OCI-LY1 (cell line): ENCODE data around the gene ZNF84.

Experiments used
- H2AFZ ChIP-seq: fragments of 200-600 bp; sonication (generic), shearing (Covaris generic); 2 replicates; pipeline ENCODE4 v1.6.0; 2014; ENCODE audit warnings: antibody characterized with exemption, mild to moderate bottlenecking, low read length
- H3F3A ChIP-seq: fragments of 200-600 bp; sonication (generic), shearing (Covaris generic); 2 replicates; pipeline ENCODE4 v1.6.0; 2014; ENCODE audit warnings: mild to moderate bottlenecking, antibody characterized with exemption, low read length, moderate library complexity; ENCODE audit not compliant: insufficient read depth
- H3K27ac ChIP-seq: fragments of 200-600 bp; sonication (generic); 2 replicates; pipeline ENCODE4 v1.5.1; 2014; ENCODE audit warnings: low read length, mixed run types, mild to moderate bottlenecking, low read depth; ENCODE audit not compliant: poor library complexity, severe bottlenecking
- H3K27me3 ChIP-seq: fragments of 200-600 bp; sonication (generic); 2 replicates; pipeline ENCODE4 v1.6.0; 2014; ENCODE audit warnings: antibody characterized with exemption, mild to moderate bottlenecking, low read length, moderate library complexity; ENCODE audit not compliant: insufficient read depth
- H3K36me3 ChIP-seq: fragments of 200-600 bp; sonication (generic); 2 replicates; pipeline ENCODE4 v1.6.1; 2014; ENCODE audit warnings: mild to moderate bottlenecking, antibody characterized with exemption, low read length, moderate library complexity, mixed read lengths; ENCODE audit not compliant: insufficient read depth
- H3K4me1 ChIP-seq: fragments of 200-600 bp; sonication (generic); 2 replicates; pipeline ENCODE4 v1.5.1; 2014; ENCODE audit warnings: mild to moderate bottlenecking, low read length, moderate library complexity; ENCODE audit not compliant: insufficient read depth, severe bottlenecking
- H3K4me2 ChIP-seq: fragments of 200-600 bp; sonication (generic), shearing (Covaris generic); 2 replicates; pipeline ENCODE4 v1.6.1; 2014; ENCODE audit warnings: low read length
- H3K4me3 ChIP-seq: fragments of 200-600 bp; sonication (generic); 2 replicates; pipeline ENCODE4 v1.5.1; 2014; ENCODE audit warnings: low read length, low read depth, mild to moderate bottlenecking, mixed read lengths; ENCODE audit not compliant: poor library complexity, severe bottlenecking
- H3K79me2 ChIP-seq: fragments of 200-600 bp; shearing (Covaris generic); 2 replicates; pipeline ENCODE4 v1.6.1; 2016; ENCODE audit warnings: mixed run types, low read length, mixed read lengths; ENCODE audit not compliant: insufficient read depth
- H3K9ac ChIP-seq: fragments of 200-600 bp; sonication (generic), shearing (Covaris generic); 2 replicates; pipeline ENCODE4 v1.6.1; 2014; ENCODE audit warnings: mild to moderate bottlenecking, low read length, mixed read lengths
- H3K9me2 ChIP-seq: fragments of 200-600 bp; sonication (generic), shearing (Covaris generic); 2 replicates; pipeline ENCODE4 v1.6.1; 2014; ENCODE audit warnings: low read depth, mild to moderate bottlenecking, low read length, mixed read lengths
- H3K9me3 ChIP-seq: fragments of 200-600 bp; shearing (Covaris generic); 2 replicates; pipeline ENCODE4 v1.6.1; 2014; ENCODE audit warnings: low read length, mixed read lengths
- H4K20me1 ChIP-seq: fragments of 200-600 bp; sonication (generic), shearing (Covaris generic); 2 replicates; pipeline ENCODE4 v1.6.0; 2016; ENCODE audit warnings: mild to moderate bottlenecking, low read length; ENCODE audit not compliant: insufficient read depth
- EZH2 ChIP-seq: fragments of 200-600 bp; sonication (generic), shearing (Covaris generic); IDR thresholded peaks from 2 replicates; pipeline ENCODE4 v1.8.0; 2017; ENCODE audit warnings: borderline replicate concordance, mixed run types, mild to moderate bottlenecking, antibody characterized with exemption, low read length, moderate library complexity, mixed read lengths
- TF ChIP-seq, protein P1 (sequence below): fragments of 200-600 bp; sonication (generic), shearing (Covaris generic); IDR thresholded peaks from 2 replicates; pipeline ENCODE4 v1.5.1; 2017; ENCODE audit warnings: mild to moderate bottlenecking, antibody characterized with exemption, low read length, moderate library complexity, mixed read lengths

ZNF84 gene

DNA sequence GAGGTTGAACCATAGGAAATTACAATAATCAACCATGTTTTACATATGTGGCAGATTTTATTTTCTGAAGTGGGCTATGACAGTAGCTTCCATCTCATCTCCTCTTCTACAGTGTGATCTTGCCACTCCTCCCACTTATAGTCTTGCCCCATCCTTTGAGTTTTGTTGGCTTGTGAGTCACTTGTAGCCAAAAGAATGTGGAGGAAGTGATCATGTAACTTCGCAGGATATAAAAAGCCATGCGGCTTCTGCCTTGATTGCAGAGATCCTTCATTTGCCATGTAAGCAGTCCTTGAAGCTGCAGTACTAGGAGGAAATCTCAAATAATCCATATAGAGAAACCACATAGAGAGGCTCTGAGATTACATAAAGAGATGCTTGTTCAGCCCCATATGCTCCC is 13.7 kb upstream of the ZNF84 start:
- Histone ChIP-seq H3K27ac (no peak overlapping the region), H3K9ac (no peak overlapping the region), H3K36me3 (no peaks in the 10 kb centered on the region), H3K4me3 (no peak overlapping the region), H3K4me1 (no peaks in the 10 kb centered on the region), H3K79me2 (no peaks in the 10 kb centered on the region), H3K4me2 (no peak overlapping the region), H3F3A (no peaks in the 10 kb centered on the region), H2AFZ (no peak overlapping the region), H3K9me2 (no peaks in the 10 kb centered on the region), H3K9me3 (peaks cover 15% of the 10 kb centered on the region), H4K20me1 (no peaks in the 10 kb centered on the region), H3K27me3 (no peaks in the 10 kb centered on the region)
- TF ChIP-seq, protein P1, sequence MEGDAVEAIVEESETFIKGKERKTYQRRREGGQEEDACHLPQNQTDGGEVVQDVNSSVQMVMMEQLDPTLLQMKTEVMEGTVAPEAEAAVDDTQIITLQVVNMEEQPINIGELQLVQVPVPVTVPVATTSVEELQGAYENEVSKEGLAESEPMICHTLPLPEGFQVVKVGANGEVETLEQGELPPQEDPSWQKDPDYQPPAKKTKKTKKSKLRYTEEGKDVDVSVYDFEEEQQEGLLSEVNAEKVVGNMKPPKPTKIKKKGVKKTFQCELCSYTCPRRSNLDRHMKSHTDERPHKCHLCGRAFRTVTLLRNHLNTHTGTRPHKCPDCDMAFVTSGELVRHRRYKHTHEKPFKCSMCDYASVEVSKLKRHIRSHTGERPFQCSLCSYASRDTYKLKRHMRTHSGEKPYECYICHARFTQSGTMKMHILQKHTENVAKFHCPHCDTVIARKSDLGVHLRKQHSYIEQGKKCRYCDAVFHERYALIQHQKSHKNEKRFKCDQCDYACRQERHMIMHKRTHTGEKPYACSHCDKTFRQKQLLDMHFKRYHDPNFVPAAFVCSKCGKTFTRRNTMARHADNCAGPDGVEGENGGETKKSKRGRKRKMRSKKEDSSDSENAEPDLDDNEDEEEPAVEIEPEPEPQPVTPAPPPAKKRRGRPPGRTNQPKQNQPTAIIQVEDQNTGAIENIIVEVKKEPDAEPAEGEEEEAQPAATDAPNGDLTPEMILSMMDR: no peak
- no peak for TF ChIP-seq EZH2

DNA sequence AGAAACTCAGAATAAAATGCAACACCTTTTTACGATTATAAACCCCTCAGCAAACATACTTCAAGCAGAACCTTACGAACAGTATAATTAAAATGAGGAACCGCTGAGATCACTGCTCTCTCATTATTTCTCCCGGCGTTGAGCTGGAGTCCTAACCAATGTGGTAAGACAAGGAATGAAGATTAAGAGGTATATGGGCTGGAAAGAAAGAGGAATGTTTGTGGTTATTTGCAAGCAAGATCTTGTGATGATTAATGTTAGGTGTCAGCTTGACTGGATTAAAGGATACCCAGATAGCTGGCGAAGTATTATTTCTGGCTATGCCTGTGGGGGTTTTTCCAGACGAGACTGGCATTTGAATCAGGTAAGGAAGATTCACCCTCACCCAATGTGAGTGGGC is 10.3 kb upstream of the ZNF84 start:
- H3K9me2 ChIP-seq: no peaks in the 10 kb centered on the region
- H3K27me3 ChIP-seq: no peaks in the 10 kb centered on the region
- H4K20me1 ChIP-seq: no peaks in the 10 kb centered on the region
- no peaks in the 10 kb centered on the region for H3K4me1 ChIP-seq
- no peaks in the 10 kb centered on the region for H3K79me2 ChIP-seq
- H2AFZ ChIP-seq: no peak overlapping the region
- no peaks in the 10 kb centered on the region for H3K36me3 ChIP-seq
- H3K9ac ChIP-seq: no peak overlapping the region
- TF ChIP-seq EZH2: no peak
- TF ChIP-seq, protein P1: no peak
- no peaks in the 10 kb centered on the region for H3F3A ChIP-seq
- peaks cover 24% of the 10 kb centered on the region for H3K9me3 ChIP-seq
- no peak overlapping the region for H3K27ac ChIP-seq
- H3K4me3 ChIP-seq: no peak overlapping the region
- no peak overlapping the region for H3K4me2 ChIP-seq

DNA sequence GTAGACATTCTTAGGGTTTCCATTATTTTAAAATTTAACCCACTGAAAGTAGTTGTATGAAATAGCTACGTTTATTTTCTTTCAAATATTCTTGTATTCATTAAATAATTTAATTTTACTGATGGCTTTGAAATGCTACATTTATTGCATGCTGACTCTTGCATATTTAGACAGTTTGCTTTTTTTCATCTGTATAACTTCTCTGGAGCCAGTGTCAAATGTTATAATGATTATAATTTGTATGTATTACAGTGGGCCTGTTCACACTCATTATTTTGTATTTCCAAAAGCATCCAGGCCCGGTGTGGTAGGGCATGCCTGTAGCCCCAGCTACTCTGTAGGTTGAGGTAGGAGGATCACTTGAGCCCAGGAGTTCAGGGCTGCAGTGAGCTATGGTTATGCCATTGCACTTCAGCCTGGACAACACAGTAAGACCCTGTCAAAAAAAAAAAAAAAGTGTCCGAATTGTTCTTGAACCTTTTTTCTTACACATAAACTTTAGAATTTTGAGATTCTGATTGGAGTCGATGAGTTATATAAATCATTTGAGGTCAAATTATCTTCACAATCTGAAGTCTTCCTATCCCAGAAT is 905 bp downstream of the ZNF84 start:
- Histone ChIP-seq H3K36me3 (peaks cover 51% of the 10 kb centered on the region), H3F3A (no peaks in the 10 kb centered on the region)

More for the DNA sequence above, 905 bp downstream of the ZNF84 start:
- Histone ChIP-seq H3K27ac (peak overlapping the region; percentile 66), H2AFZ (no peak overlapping the region), H4K20me1 (no peaks in the 10 kb centered on the region), H3K9me3 (peaks cover 50% of the 10 kb centered on the region), H3K4me2 (peak overlapping the region; percentile 64), H3K79me2 (peaks cover 31% of the 10 kb centered on the region), H3K9me2 (no peaks in the 10 kb centered on the region), H3K9ac (peak overlapping the region; percentile 79), H3K27me3 (no peaks in the 10 kb centered on the region), H3K4me1 (peaks cover 8% of the 10 kb centered on the region), H3K4me3 (peak overlapping the region; percentile 83)
- TF ChIP-seq EZH2: no peak
- TF ChIP-seq, protein P1: no peak
